Measurements from ENCODE around the gene MYBPC1. TPM values are rescaled to one million over a fixed set of nuclear protein-coding genes. Genes with fewer than 3 reads are reported as not detected.
A peak's percentile ranks its signal among the peaks of the same experiment; 100 is the strongest.

MYBPC1 gene
- total RNA-seq, 2 donors from 2014 or later, result 0.49 to 1.5 TPM

DNA sequence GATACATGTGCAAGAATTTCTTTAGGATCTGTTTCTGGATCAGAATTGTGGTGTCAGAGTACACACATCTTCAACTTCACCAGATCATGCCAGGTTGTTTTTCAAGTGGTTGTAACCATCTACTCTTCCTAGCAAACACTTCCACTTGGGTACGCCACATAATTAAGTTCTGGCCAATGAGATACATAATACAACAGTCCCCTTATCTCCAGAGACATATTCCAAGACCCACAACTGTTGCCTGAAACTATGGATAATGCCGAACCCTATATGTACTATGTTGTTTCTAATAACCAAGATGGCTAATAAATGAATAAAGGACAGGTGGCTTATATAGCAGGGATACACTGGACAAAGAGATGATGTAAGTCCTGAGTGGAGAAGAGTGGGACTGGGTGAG lies 100.2 kb downstream of the MYBPC1 start:
- Histone ChIP-seq H3K36me3 (no peaks in the 10 kb centered on the region), H3K27me3 (replicated peaks; ENCODE audit: insufficient read depth) (no peaks in the 10 kb centered on the region), H3K27ac (no peak overlapping the region), H3K4me1 (ENCODE audit: control insufficient read depth in 1 of 2, low read depth in 2 of 2) (peaks cover 0 to 29% of the 10 kb centered on the region in 2 donors), H3K9me3 (no peaks in the 10 kb centered on the region), H3K4me3 (no peak overlapping the region)
- no peak for ATAC-seq (ENCODE audit: insufficient number of reproducible peaks, low FRiP score, low read depth)
- DNase-seq (ENCODE audit: low spot score), result no peak
- TF ChIP-seq CTCF (IDR thresholded peaks at IDR 0.05), result no peak

GRCh38 chr12:101695706-101696105 lies 100.9 kb downstream of the MYBPC1 start:
- Histone ChIP-seq H3K27me3 (replicated peaks; ENCODE audit: insufficient read depth) (no peaks in the 10 kb centered on the region), H3K36me3 (no peaks in the 10 kb centered on the region), H3K4me3 (no peak overlapping the region), H3K27ac (no peak overlapping the region), H3K4me1 (ENCODE audit: control insufficient read depth in 1 of 2, low read depth in 2 of 2) (peaks cover 5 to 35% of the 10 kb centered on the region in 2 donors), H3K9me3 (no peaks in the 10 kb centered on the region)
- DNase-seq (ENCODE audit: low spot score) (no peak), ATAC-seq (ENCODE audit: insufficient number of reproducible peaks, low FRiP score, low read depth) (no peak)
- TF ChIP-seq CTCF (IDR thresholded peaks at IDR 0.05), result no peak

DNA sequence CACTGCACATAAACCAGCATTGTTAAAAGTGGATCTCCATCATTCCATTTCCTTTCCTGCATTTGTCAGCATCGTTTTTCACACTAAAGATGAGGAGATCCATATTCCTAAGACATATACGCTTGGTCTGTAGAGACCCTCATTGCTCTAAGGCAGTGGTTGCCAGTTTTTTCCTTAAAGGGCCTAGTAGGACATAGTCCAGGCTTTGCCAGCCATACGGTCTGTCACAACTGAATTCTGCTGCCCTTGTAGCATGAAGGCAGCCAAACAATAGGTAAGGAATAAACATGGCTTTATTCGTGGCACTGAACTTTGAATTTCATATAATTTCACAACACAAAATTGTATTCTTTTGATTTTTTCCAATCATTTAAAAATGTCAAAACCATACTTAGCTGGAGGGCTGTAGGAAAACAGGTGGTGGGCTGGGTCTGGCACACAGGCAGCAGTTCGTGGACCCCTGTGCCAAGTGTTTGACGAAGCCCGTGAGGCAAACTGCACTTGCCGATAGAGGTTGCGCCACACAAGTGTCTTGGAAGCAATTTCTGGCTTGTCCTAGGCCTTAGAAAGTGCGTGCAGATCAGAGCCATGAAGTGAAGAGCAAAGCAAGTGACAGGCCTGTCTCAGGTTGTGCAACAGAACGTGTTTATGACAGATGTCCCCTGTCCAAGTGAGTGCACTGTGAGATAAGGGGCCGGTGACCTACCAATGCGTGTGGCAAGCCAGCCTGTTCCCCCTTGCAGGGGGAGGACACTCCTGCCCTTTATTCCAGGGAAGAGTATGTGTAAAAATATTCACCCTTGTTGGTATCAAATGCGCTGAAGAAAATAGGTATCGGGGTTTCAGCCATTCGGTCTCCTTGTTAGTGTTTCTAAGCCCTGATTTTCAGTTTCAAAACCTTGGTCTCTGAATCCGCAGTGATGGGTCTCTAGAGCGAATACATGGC lies 101.8 kb downstream of the MYBPC1 start:
- no peak for TF ChIP-seq CTCF (IDR thresholded peaks at IDR 0.05)
- Histone ChIP-seq H3K4me3 (peak overlapping the region; percentile 85), H3K27me3 (replicated peaks; ENCODE audit: insufficient read depth) (no peaks in the 10 kb centered on the region), H3K27ac (peak overlapping the region; percentile 82 to 86), H3K4me1 (ENCODE audit: control insufficient read depth in 1 of 2, low read depth in 2 of 2) (peaks cover 6 to 43% of the 10 kb centered on the region in 2 donors), H3K9me3 (no peaks in the 10 kb centered on the region), H3K36me3 (no peaks in the 10 kb centered on the region)
- no peak for DNase-seq (ENCODE audit: low spot score)
- peak; percentile 27 for ATAC-seq (ENCODE audit: insufficient number of reproducible peaks, low FRiP score, low read depth)

GRCh38 chr12:101697197-101697929 lies 102.6 kb downstream of the MYBPC1 start, which contains the start of gene CHPT1:
TSS of gene CHPT1 (plus strand) at chr12:101697640. CDS start at chr12:101697862, 222 bp downstream.
- no peak for TF ChIP-seq CTCF (IDR thresholded peaks at IDR 0.05)
- ATAC-seq (ENCODE audit: insufficient number of reproducible peaks, low FRiP score, low read depth), result peak; percentile 32
- H3K27ac ChIP-seq, result peak within 1 kb of the TSS; percentile 82 to 86
- H3K36me3 ChIP-seq, result no peaks in the 10 kb centered on the region
- H3K9me3 ChIP-seq, result no peaks in the 10 kb centered on the region
- H3K4me3 ChIP-seq, result peak within 1 kb of the TSS; percentile 85
- peak; percentile 5 for DNase-seq (ENCODE audit: low spot score)
- no peaks in the 10 kb centered on the region for H3K27me3 ChIP-seq (replicated peaks; ENCODE audit: insufficient read depth)
- peaks cover 6 to 47% of the 10 kb centered on the region in 2 donors for H3K4me1 ChIP-seq (ENCODE audit: control insufficient read depth in 1 of 2, low read depth in 2 of 2)
